ENCODE data around the gene AGTPBP1. TPM values are rescaled to one million over a fixed set of nuclear protein-coding genes. Genes with fewer than 3 reads are reported as not detected.

The AGTPBP1 gene
- total and polyA plus RNA-seq, 2 experiments from 2014 or later, result 31.4 to 58.0 TPM

DNA sequence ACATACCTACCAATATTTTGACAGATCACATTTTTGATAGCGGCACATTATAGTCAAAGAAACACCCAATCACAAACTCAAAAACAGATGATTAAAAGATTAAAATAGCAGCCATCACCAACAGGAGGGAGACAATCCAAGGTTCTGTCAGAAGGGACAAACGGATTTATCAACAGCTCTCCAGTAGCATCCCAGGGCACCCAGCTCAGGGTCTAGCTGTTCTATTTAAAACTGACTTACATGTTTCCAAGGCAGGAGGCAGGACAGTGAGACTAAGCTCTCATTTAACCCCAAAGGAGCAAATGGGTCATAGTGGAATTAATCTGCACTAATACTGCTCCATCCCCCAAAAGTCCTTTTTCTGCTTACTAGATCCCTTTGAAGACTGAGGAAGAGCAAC lies 3.2 kb downstream of the AGTPBP1 start (continued):
- TF ChIP-seq CTCF (conservative IDR thresholded peaks at IDR 0.05; ENCODE audit: low read depth in 2 of 2) (no peak), NANOG (IDR thresholded peaks at IDR 0.05; ENCODE audit: borderline replicate concordance) (no peak)
- TF ChIP-seq, protein P1, sequence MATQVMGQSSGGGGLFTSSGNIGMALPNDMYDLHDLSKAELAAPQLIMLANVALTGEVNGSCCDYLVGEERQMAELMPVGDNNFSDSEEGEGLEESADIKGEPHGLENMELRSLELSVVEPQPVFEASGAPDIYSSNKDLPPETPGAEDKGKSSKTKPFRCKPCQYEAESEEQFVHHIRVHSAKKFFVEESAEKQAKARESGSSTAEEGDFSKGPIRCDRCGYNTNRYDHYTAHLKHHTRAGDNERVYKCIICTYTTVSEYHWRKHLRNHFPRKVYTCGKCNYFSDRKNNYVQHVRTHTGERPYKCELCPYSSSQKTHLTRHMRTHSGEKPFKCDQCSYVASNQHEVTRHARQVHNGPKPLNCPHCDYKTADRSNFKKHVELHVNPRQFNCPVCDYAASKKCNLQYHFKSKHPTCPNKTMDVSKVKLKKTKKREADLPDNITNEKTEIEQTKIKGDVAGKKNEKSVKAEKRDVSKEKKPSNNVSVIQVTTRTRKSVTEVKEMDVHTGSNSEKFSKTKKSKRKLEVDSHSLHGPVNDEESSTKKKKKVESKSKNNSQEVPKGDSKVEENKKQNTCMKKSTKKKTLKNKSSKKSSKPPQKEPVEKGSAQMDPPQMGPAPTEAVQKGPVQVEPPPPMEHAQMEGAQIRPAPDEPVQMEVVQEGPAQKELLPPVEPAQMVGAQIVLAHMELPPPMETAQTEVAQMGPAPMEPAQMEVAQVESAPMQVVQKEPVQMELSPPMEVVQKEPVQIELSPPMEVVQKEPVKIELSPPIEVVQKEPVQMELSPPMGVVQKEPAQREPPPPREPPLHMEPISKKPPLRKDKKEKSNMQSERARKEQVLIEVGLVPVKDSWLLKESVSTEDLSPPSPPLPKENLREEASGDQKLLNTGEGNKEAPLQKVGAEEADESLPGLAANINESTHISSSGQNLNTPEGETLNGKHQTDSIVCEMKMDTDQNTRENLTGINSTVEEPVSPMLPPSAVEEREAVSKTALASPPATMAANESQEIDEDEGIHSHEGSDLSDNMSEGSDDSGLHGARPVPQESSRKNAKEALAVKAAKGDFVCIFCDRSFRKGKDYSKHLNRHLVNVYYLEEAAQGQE (IDR thresholded peaks at IDR 0.05; ENCODE audit: unreplicated experiment), result no peak

DNA sequence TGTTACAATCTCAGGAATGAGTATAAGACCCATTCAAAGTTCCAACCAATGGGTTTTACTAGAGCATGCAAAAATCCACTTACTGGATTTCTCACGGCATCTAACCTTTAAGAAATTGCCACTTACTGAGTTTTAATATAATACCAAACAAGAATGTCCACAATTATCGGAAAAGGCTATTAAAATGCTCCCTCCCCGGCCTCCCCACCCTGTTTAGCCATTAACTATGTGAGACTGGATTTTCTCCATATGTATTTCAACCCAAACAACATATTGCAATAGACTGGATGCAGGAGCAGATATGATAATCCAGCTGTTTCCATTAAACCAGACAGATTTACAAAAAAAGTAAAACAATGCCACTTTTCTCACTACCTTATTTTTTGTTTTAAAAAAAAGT lies 4.1 kb downstream of the AGTPBP1 start:
- no peaks in the 10 kb centered on the region for H3K27me3 Mint-ChIP-seq (ENCODE audit: insufficient read depth, low read depth, poor library complexity)
- Histone ChIP-seq H3K27me3 (ENCODE audit: insufficient read depth) (no peaks in the 10 kb centered on the region), H4K20me1 (replicated peaks; ENCODE audit: insufficient read depth) (peaks cover 20% of the 10 kb centered on the region), H3K36me3 (ENCODE audit: insufficient read depth) (no peaks in the 10 kb centered on the region), H2AFZ (no peak overlapping the region), H3K9me2 (ENCODE audit: insufficient read depth) (no peaks in the 10 kb centered on the region), H3K4me2 (no peak overlapping the region; the same call in 1 of the 2 replicates), H3K4me3 (no peak overlapping the region), H3F3A (replicated peaks; ENCODE audit: low read depth) (peaks cover 9% of the 10 kb centered on the region; the same call in 1 of the 2 replicates), H3K4me1 (ENCODE audit: insufficient read depth) (peaks cover 27% of the 10 kb centered on the region), H3K27ac (ENCODE audit: low read depth) (no peak overlapping the region), H3K79me2 (replicated peaks; ENCODE audit: insufficient read depth) (peaks cover 84% of the 10 kb centered on the region)
- no peaks in the 10 kb centered on the region; the same call in 2 of the 3 replicates for H3K36me3 Mint-ChIP-seq (ENCODE audit: low read depth)
- H3K4me1 Mint-ChIP-seq, result peaks cover 30% of the 10 kb centered on the region
- H3K9me3 Mint-ChIP-seq, result no peaks in the 10 kb centered on the region
- DNase-seq (ENCODE audit: low spot score), result no peak
- no peak for ATAC-seq
- H3K4me3 Mint-ChIP-seq, result no peak overlapping the region
- H3K27ac Mint-ChIP-seq, result no peak overlapping the region
- no peak for TF ChIP-seq CTCF (conservative IDR thresholded peaks at IDR 0.05; ENCODE audit: low read depth in 2 of 2)
- no peak for TF ChIP-seq STAT1 (IDR thresholded peaks at IDR 0.05; ENCODE audit: unreplicated experiment)
- TF ChIP-seq, protein P1 (IDR thresholded peaks at IDR 0.05; ENCODE audit: unreplicated experiment), result no peak
- TF ChIP-seq ZNF331 (CRISPR knock-in tag; IDR thresholded peaks at IDR 0.05; ENCODE audit: low read depth), result no peak
- TF ChIP-seq CREB1 (CRISPR knock-in tag; IDR thresholded peaks at IDR 0.05; ENCODE audit: low read depth), result no peak
- TF ChIP-seq NANOG (IDR thresholded peaks at IDR 0.05; ENCODE audit: borderline replicate concordance), result no peak
- no peak for TF ChIP-seq EZH2 (IDR thresholded peaks at IDR 0.05; ENCODE audit: low read depth, unreplicated experiment)
- TF ChIP-seq, protein P2, sequence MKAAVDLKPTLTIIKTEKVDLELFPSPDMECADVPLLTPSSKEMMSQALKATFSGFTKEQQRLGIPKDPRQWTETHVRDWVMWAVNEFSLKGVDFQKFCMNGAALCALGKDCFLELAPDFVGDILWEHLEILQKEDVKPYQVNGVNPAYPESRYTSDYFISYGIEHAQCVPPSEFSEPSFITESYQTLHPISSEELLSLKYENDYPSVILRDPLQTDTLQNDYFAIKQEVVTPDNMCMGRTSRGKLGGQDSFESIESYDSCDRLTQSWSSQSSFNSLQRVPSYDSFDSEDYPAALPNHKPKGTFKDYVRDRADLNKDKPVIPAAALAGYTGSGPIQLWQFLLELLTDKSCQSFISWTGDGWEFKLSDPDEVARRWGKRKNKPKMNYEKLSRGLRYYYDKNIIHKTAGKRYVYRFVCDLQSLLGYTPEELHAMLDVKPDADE (IDR thresholded peaks at IDR 0.05), result no peak
- no peak for TF ChIP-seq ZNF114 (CRISPR knock-in tag; IDR thresholded peaks at IDR 0.05)
